SU-DHL-6 (cell line): ENCODE measurements around the gene RAN.

ENCODE experiments used
- EZH2phosphoT487 ChIP-seq: fragments of 200-600 bp; sonication (generic), shearing (Covaris generic); conservative IDR thresholded peaks from 2 replicates; pipeline ENCODE4 v1.6.1; 2018; ENCODE audit warnings: mild to moderate bottlenecking, antibody characterized with exemption, low read length, moderate library complexity, mixed read lengths
- TF ChIP-seq, protein P1 (sequence below): fragments of 200-600 bp; sonication (generic); IDR thresholded peaks from one replicate; pipeline ENCODE4 v1.5.1; 2017; ENCODE audit warnings: antibody characterized with exemption, mild to moderate bottlenecking, low read length, moderate library complexity; ENCODE audit not compliant: insufficient read depth, poor library complexity, severe bottlenecking

GRCh38 chr12:130846369-130846768 lies 25.5 kb upstream of the RAN start:
- TF ChIP-seq, protein P1, sequence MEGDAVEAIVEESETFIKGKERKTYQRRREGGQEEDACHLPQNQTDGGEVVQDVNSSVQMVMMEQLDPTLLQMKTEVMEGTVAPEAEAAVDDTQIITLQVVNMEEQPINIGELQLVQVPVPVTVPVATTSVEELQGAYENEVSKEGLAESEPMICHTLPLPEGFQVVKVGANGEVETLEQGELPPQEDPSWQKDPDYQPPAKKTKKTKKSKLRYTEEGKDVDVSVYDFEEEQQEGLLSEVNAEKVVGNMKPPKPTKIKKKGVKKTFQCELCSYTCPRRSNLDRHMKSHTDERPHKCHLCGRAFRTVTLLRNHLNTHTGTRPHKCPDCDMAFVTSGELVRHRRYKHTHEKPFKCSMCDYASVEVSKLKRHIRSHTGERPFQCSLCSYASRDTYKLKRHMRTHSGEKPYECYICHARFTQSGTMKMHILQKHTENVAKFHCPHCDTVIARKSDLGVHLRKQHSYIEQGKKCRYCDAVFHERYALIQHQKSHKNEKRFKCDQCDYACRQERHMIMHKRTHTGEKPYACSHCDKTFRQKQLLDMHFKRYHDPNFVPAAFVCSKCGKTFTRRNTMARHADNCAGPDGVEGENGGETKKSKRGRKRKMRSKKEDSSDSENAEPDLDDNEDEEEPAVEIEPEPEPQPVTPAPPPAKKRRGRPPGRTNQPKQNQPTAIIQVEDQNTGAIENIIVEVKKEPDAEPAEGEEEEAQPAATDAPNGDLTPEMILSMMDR = no peak
- TF ChIP-seq EZH2phosphoT487 = no peak
